ENCODE data around the gene PARVG.

PARVG gene

GRCh38 chr22:44143579-44143978, 37.1 kb upstream of the PARVG start:
- no peaks in the 10 kb centered on the region for H3K36me3 ChIP-seq (ENCODE audit: low read length)
- H3K4me2 ChIP-seq (ENCODE audit: low read depth, low read length, poor library complexity, severe bottlenecking), result no peak overlapping the region

GRCh38 chr22:44144046-44144569, 36.6 kb upstream of the PARVG start:
- H4K20me1 ChIP-seq (ENCODE audit: low read depth, low read length), result no peaks in the 10 kb centered on the region
- no peaks in the 10 kb centered on the region for H3K9me3 ChIP-seq (ENCODE audit: insufficient read depth, low read length)
- H2AFZ ChIP-seq (ENCODE audit: low read depth, low read length, severe bottlenecking), result no peak overlapping the region
- no peak overlapping the region for H3K27ac ChIP-seq (ENCODE audit: low read depth, low read length)
- no peak overlapping the region for H3K4me2 ChIP-seq (ENCODE audit: low read depth, low read length, poor library complexity, severe bottlenecking)
- H3F3A ChIP-seq (ENCODE audit: insufficient read depth), result no peaks in the 10 kb centered on the region
- no peak for TF ChIP-seq CTCF (IDR thresholded peaks at IDR 0.05; ENCODE audit: insufficient read depth, low read length, poor library complexity, severe bottlenecking)
- no peak for TF ChIP-seq EZH2phosphoT487 (conservative IDR thresholded peaks at IDR 0.05; ENCODE audit: low read length)
- H3K36me3 ChIP-seq (ENCODE audit: low read length), result no peaks in the 10 kb centered on the region
- no peaks in the 10 kb centered on the region for H3K9me2 ChIP-seq (replicated peaks; ENCODE audit: insufficient read depth, low read length)
- no peaks in the 10 kb centered on the region for H3K27me3 ChIP-seq (ENCODE audit: low read length)
- H3K9ac ChIP-seq (ENCODE audit: low read length), result no peak overlapping the region
- no peak overlapping the region for H3K4me3 ChIP-seq (ENCODE audit: insufficient read depth, low read length, poor library complexity, severe bottlenecking)
- no peaks in the 10 kb centered on the region for H3K79me2 ChIP-seq (ENCODE audit: insufficient read depth, low read length)

More at GRCh38 chr22:44143579-44143978, 37.1 kb upstream of the PARVG start:
- Histone ChIP-seq H3K9me3 (ENCODE audit: insufficient read depth, low read length) (no peaks in the 10 kb centered on the region), H3K27ac (ENCODE audit: low read depth, low read length) (no peak overlapping the region), H3K79me2 (ENCODE audit: insufficient read depth, low read length) (no peaks in the 10 kb centered on the region), H3K27me3 (ENCODE audit: low read length) (no peaks in the 10 kb centered on the region), H2AFZ (ENCODE audit: low read depth, low read length, severe bottlenecking) (no peak overlapping the region), H3K9ac (ENCODE audit: low read length) (no peak overlapping the region), H3F3A (ENCODE audit: insufficient read depth) (no peaks in the 10 kb centered on the region), H3K9me2 (replicated peaks; ENCODE audit: insufficient read depth, low read length) (no peaks in the 10 kb centered on the region), H4K20me1 (ENCODE audit: low read depth, low read length) (no peaks in the 10 kb centered on the region), H3K4me3 (ENCODE audit: insufficient read depth, low read length, poor library complexity, severe bottlenecking) (no peak overlapping the region)
- TF ChIP-seq EZH2phosphoT487 (conservative IDR thresholded peaks at IDR 0.05; ENCODE audit: low read length) (no peak), CTCF (IDR thresholded peaks at IDR 0.05; ENCODE audit: insufficient read depth, low read length, poor library complexity, severe bottlenecking) (no peak)

GRCh38 chr22:44145544-44145943, 35.2 kb upstream of the PARVG start:
- TF ChIP-seq CTCF (IDR thresholded peaks at IDR 0.05; ENCODE audit: insufficient read depth, low read length, poor library complexity, severe bottlenecking) (no peak), EZH2phosphoT487 (conservative IDR thresholded peaks at IDR 0.05; ENCODE audit: low read length) (no peak)
- no peak overlapping the region for H3K4me3 ChIP-seq (ENCODE audit: insufficient read depth, low read length, poor library complexity, severe bottlenecking)

More at GRCh38 chr22:44145544-44145943, 35.2 kb upstream of the PARVG start:
- H4K20me1 ChIP-seq (ENCODE audit: low read depth, low read length), result no peaks in the 10 kb centered on the region
- H3K27me3 ChIP-seq (ENCODE audit: low read length), result no peaks in the 10 kb centered on the region
- H3K4me2 ChIP-seq (ENCODE audit: low read depth, low read length, poor library complexity, severe bottlenecking), result no peak overlapping the region
- H3K9me3 ChIP-seq (ENCODE audit: insufficient read depth, low read length), result no peaks in the 10 kb centered on the region
- no peaks in the 10 kb centered on the region for H3F3A ChIP-seq (ENCODE audit: insufficient read depth)
- no peak overlapping the region for H2AFZ ChIP-seq (ENCODE audit: low read depth, low read length, severe bottlenecking)
- no peak overlapping the region for H3K27ac ChIP-seq (ENCODE audit: low read depth, low read length)
- H3K36me3 ChIP-seq (ENCODE audit: low read length), result no peaks in the 10 kb centered on the region
- no peak overlapping the region for H3K9ac ChIP-seq (ENCODE audit: low read length)
- H3K79me2 ChIP-seq (ENCODE audit: insufficient read depth, low read length), result no peaks in the 10 kb centered on the region
- H3K9me2 ChIP-seq (replicated peaks; ENCODE audit: insufficient read depth, low read length), result no peaks in the 10 kb centered on the region

All from SU-DHL-6 (cell line).